HCT116 (cell line): ENCODE data around the gene TBXAS1. TPM values are rescaled to one million over a fixed set of nuclear protein-coding genes. Genes with fewer than 3 reads are reported as not detected.

Experiments
- ATAC-seq: fragments of 200-7000 bp; cut with Tn5 transposase; 2 replicates; pipeline ENCODE4 v1.9.1; 2020; ENCODE audit warnings: mild to moderate bottlenecking, moderate library complexity
- BruUV-seq: library from RNA; stranded (reverse); fragments of 400-500 nt; replicated peaks from 2 replicates; lab custom pipeline; 2021; lab: Mats Ljungman, UMichigan
- CTCF ChIA-PET: fragments of 300-600 bp; sonication (Branson Sonifier 250); formaldehyde crosslinking; loops from one replicate; lab custom pipeline; 2021; ENCODE audit warnings: antibody characterized with exemption; lab: Charles Lee
- POLR2A ChIA-PET: fragments of 300-600, 350-600 bp; sonication (Branson Sonifier 250); formaldehyde crosslinking; loops from one replicate; lab custom pipeline; 2021; ENCODE audit warnings: antibody characterized with exemption; lab: Charles Lee
- RAD21 ChIA-PET, 2 experiments: fragments of 300-600 bp; sonication (Branson Sonifier 250); formaldehyde crosslinking; loops; one replicate each; lab custom pipeline; 2023; ENCODE audit warnings: low total read pairs in 2 of 2; ENCODE audit not compliant: uncharacterized antibody in 2 of 2, unreplicated experiment in 2 of 2, low non-redundant PET in 1 of 2; lab: Charles Lee
- DNase-seq: peaks from one replicate; pipeline ENCODE4 v3.0.0-alpha.2; 2010; ENCODE audit warnings: low read depth, low spot score
- H2AFZ ChIP-seq: fragments of 200-600 bp; shearing (Covaris generic), sonication (generic); 2 replicates; pipeline ENCODE4 v1.6.1; 2017; ENCODE audit warnings: low read depth, mixed run types, mixed read lengths, antibody characterized with exemption, low read length; ENCODE audit not compliant: poor library complexity, severe bottlenecking
- H3K27ac ChIP-seq: 2 replicates; pipeline ENCODE4 v1.5.1; 2012; ENCODE audit warnings: low read depth, low read length
- H3K27me3 ChIP-seq: fragments of 200-600 bp; sonication (generic); 2 replicates; pipeline ENCODE4 v1.6.1; 2016; ENCODE audit warnings: mixed run types, low read length, mixed read lengths; ENCODE audit not compliant: insufficient read depth
- H3K36me3 ChIP-seq, 2 experiments: fragments of 200-500 bp in 1 of 2; fragments of 200-600 bp in 1 of 2; sonication (Bioruptor generic) in 1 of 2; sonication (generic) in 1 of 2; 2 replicates each; pipeline versions ENCODE4 v1.5.1 to v1.6.1; 2014 to 2016; ENCODE audit warnings: low read length in 2 of 2, inconsistent platforms in 1 of 2, mixed read lengths in 1 of 2, mixed run types in 1 of 2; ENCODE audit not compliant: insufficient read depth in 2 of 2, control insufficient read depth in 1 of 2
- H3K4me1 ChIP-seq, 2 experiments: fragments of 200-600 bp in 1 of 2; sonication (generic) in 1 of 2; 2 replicates each; pipeline versions ENCODE4 v1.5.1 to v1.6.1; 2012 to 2017; ENCODE audit warnings: low read length in 2 of 2, inconsistent platforms in 1 of 2, mild to moderate bottlenecking in 1 of 2, mixed read lengths in 1 of 2, mixed run types in 1 of 2, moderate library complexity in 1 of 2; ENCODE audit not compliant: insufficient read depth in 2 of 2, control insufficient read depth in 1 of 2
- H3K4me2 ChIP-seq: fragments of 200-600 bp; sonication (generic); 2 replicates; pipeline ENCODE4 v1.6.1; 2017; ENCODE audit warnings: mixed run types, low read length, mixed read lengths
- H3K4me3 ChIP-seq, 2 experiments: fragments of 200-600 bp in 1 of 2; sonication (generic) in 1 of 2; replicated peaks in 1 of 2; 2 replicates each; pipeline ENCODE4 v1.5.1; 2011 to 2016; ENCODE audit warnings: low read length in 2 of 2, control low read depth in 1 of 2, low read depth in 1 of 2, mild to moderate bottlenecking in 1 of 2, mixed read lengths in 1 of 2, mixed run types in 1 of 2
- H3K79me2 ChIP-seq: fragments of 200-600 bp; sonication (generic); 2 replicates; pipeline ENCODE4 v1.6.1; 2017; ENCODE audit warnings: mild to moderate bottlenecking, mixed run types, low read length, moderate library complexity, mixed read lengths; ENCODE audit not compliant: insufficient read depth
- H3K9ac ChIP-seq: fragments of 200-600 bp; sonication (generic); 2 replicates; pipeline ENCODE4 v1.6.1; 2016; ENCODE audit warnings: low read length, mixed read lengths
- H3K9me2 ChIP-seq: fragments of 200-600 bp; sonication (generic), shearing (Covaris generic); 2 replicates; pipeline ENCODE4 v1.6.1; 2017; ENCODE audit warnings: mixed run types, mild to moderate bottlenecking, moderate library complexity; ENCODE audit not compliant: insufficient read depth
- H3K9me3 ChIP-seq, 2 experiments: fragments of 200-500 bp in 1 of 2; fragments of 200-600 bp in 1 of 2; sonication (Bioruptor generic) in 1 of 2; sonication (generic) in 1 of 2; 2 replicates each; pipeline ENCODE4 v1.6.1; 2014 to 2017; ENCODE audit warnings: low read length in 2 of 2, mixed read lengths in 2 of 2, inconsistent platforms in 1 of 2, low read depth in 1 of 2, mild to moderate bottlenecking in 1 of 2, mixed run types in 1 of 2, moderate library complexity in 1 of 2; ENCODE audit not compliant: control insufficient read depth in 1 of 2, insufficient read depth in 1 of 2
- H4K20me1 ChIP-seq: fragments of 200-600 bp; sonication (generic), shearing (Covaris generic); 2 replicates; pipeline ENCODE4 v1.6.1; 2017; ENCODE audit warnings: mixed run types, mild to moderate bottlenecking, moderate library complexity; ENCODE audit not compliant: insufficient read depth
- EGR1 ChIP-seq: IDR thresholded peaks from 2 replicates; pipeline ENCODE4 v1.6.1; 2012; ENCODE audit warnings: low read depth
- ELF1 ChIP-seq: IDR thresholded peaks from 2 replicates; pipeline ENCODE4 v1.6.1; 2012; ENCODE audit warnings: low read depth, borderline replicate concordance
- POLR2AphosphoS5 ChIP-seq: IDR thresholded peaks from 2 replicates; pipeline ENCODE4 v1.6.1; 2011; ENCODE audit warnings: mild to moderate bottlenecking, low read depth, low read length, moderate library complexity
- REST ChIP-seq: IDR thresholded peaks from 2 replicates; pipeline ENCODE4 v1.6.1; 2012; ENCODE audit warnings: low read depth
- TCF7L2 ChIP-seq: IDR thresholded peaks from 2 replicates; pipeline ENCODE4 v1.7.0; 2011; ENCODE audit warnings: borderline replicate concordance, inconsistent platforms; ENCODE audit not compliant: insufficient read depth, insufficient read length; ENCODE audit errors: extremely low read depth
- intact Hi-C: fragments of 100-400 bp; cut with micrococcal nuclease; formaldehyde crosslinking; loops from 2 replicates; pipeline ENCODE4 v1.10.0; 2022
- total RNA-seq: library from RNA; stranded (reverse); gene quantifications from one replicate; pipeline ENCODE4 v1.2.1, GENCODE V29; 2021; ENCODE audit not compliant: unreplicated experiment

TBXAS1 gene
- total RNA-seq, 1 experiment from 2014 or later = 1.4 TPM

DNA sequence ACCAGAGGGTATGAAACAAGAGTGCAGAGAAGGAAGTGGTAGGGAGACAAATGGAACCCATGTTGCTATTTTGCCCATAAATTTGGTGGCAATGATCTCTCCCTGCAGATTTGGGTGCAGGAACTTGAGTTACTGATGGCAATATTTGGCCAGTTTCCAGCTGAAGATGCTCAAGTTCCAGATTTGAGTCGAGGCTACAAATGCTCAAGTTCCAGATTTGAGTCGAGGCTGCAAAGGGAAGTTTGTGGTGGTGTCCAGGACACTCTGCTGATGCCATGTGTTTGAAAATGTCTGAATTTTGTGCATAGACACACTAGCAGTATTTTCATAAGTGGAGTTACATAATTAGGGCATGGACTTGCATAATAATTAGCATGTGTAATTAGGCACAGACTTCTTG, 40.8 kb downstream of the TBXAS1 start:
- DNase-seq (no peak), ATAC-seq (no peak)
- H4K20me1 ChIP-seq = no peaks in the 10 kb centered on the region
- H3K27ac ChIP-seq = no peak overlapping the region
- no peaks in the 10 kb centered on the region for H3K79me2 ChIP-seq
- H3K4me1 ChIP-seq = no peaks in the 10 kb centered on the region
- H3K9me3 ChIP-seq = no peaks in the 10 kb centered on the region
- BruUV-seq = no TSS peak
- H3K27me3 ChIP-seq = no peaks in the 10 kb centered on the region
- ChIA-PET CTCF (no interaction called here), POLR2A (no interaction called here), RAD21 (no interaction called here)
- H3K9ac ChIP-seq = no peak overlapping the region
- no peaks in the 10 kb centered on the region for H3K36me3 ChIP-seq
- no peaks in the 10 kb centered on the region for H3K9me2 ChIP-seq
- no peak overlapping the region for H2AFZ ChIP-seq
- no peak overlapping the region for H3K4me2 ChIP-seq
- H3K4me3 ChIP-seq = no peak overlapping the region
- TF ChIP-seq POLR2AphosphoS5 (no peak), TCF7L2 (no peak), ELF1 (no peak)
- intact Hi-C loops = no loop called here

DNA sequence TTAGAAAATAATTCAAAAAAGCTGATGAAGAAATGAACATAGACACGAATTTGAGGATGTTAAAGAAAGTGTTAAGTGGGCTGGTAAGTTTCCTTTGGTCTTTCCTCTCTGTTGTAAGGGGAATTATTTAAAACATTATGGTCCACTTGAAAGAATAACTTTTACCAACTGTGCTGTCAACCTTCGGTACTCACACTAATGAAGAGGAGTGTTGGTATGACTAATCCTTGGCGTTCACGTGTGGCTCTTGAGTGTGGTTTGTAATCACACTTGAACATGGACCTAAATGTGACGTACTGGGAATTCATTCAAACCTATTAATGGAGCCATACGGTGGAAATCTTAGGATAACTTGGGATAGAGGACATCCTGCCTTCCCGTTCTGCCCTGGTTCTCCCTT, 41.3 kb downstream of the TBXAS1 start:
- no peaks in the 10 kb centered on the region for H3K9me2 ChIP-seq
- H4K20me1 ChIP-seq = no peaks in the 10 kb centered on the region
- intact Hi-C loops = no loop called here
- no peaks in the 10 kb centered on the region for H3K36me3 ChIP-seq
- H3K4me1 ChIP-seq = no peaks in the 10 kb centered on the region
- no peak overlapping the region for H3K4me2 ChIP-seq
- no peak overlapping the region for H3K4me3 ChIP-seq
- ATAC-seq = no peak
- BruUV-seq = no TSS peak
- H3K9me3 ChIP-seq = no peaks in the 10 kb centered on the region
- no peak for TF ChIP-seq EGR1
- no peak for TF ChIP-seq ELF1
- TF ChIP-seq REST = no peak
- H3K79me2 ChIP-seq = no peaks in the 10 kb centered on the region
- H2AFZ ChIP-seq = no peak overlapping the region
- H3K9ac ChIP-seq = no peak overlapping the region
- H3K27ac ChIP-seq = no peak overlapping the region
- ChIA-PET CTCF (no interaction called here), RAD21 (no interaction called here), POLR2A (no interaction called here)
- no peaks in the 10 kb centered on the region for H3K27me3 ChIP-seq
- no peak for DNase-seq
